ENCODE results near the gene S100A2. TPM values are rescaled to one million over a fixed set of nuclear protein-coding genes. Genes with fewer than 3 reads are reported as not detected.

Gene S100A2
- total RNA-seq, 1 donor from 2014 or later = 15.4 TPM

- no peaks in the 10 kb centered on the region for H3K36me3 Mint-ChIP-seq (ENCODE audit: low read depth)
- peak within 1 kb of the TSS; percentile 77 for H3K27ac Mint-ChIP-seq (ENCODE audit: unreplicated experiment)
- no peaks in the 10 kb centered on the region for H3K27me3 Mint-ChIP-seq (ENCODE audit: low read depth)
- DNase-seq (ENCODE audit: low spot score) = no peak
- H3K4me1 Mint-ChIP-seq (ENCODE audit: low read depth) = peaks cover 53% of the 10 kb centered on the region
- peak within 1 kb of the TSS; percentile 90 for H3K4me3 Mint-ChIP-seq (ENCODE audit: unreplicated experiment)
- TF ChIP-seq, protein P1, sequence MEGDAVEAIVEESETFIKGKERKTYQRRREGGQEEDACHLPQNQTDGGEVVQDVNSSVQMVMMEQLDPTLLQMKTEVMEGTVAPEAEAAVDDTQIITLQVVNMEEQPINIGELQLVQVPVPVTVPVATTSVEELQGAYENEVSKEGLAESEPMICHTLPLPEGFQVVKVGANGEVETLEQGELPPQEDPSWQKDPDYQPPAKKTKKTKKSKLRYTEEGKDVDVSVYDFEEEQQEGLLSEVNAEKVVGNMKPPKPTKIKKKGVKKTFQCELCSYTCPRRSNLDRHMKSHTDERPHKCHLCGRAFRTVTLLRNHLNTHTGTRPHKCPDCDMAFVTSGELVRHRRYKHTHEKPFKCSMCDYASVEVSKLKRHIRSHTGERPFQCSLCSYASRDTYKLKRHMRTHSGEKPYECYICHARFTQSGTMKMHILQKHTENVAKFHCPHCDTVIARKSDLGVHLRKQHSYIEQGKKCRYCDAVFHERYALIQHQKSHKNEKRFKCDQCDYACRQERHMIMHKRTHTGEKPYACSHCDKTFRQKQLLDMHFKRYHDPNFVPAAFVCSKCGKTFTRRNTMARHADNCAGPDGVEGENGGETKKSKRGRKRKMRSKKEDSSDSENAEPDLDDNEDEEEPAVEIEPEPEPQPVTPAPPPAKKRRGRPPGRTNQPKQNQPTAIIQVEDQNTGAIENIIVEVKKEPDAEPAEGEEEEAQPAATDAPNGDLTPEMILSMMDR (IDR thresholded peaks at IDR 0.05) = no peak
- no peaks in the 10 kb centered on the region for H3K9me3 Mint-ChIP-seq (ENCODE audit: low read depth)
Measured at GRCh38 chr1:153612755-153613331, 47.2 kb upstream of the S100A2 start, which contains the start of gene S100A16. TSS of gene S100A16 (minus strand) at chr1:153613137. CDS start at chr1:153608151, 4,986 bp downstream.

- H3K4me3 Mint-ChIP-seq (ENCODE audit: unreplicated experiment) = peak overlapping the region; percentile 90
- H3K4me1 Mint-ChIP-seq (ENCODE audit: low read depth) = peaks cover 49% of the 10 kb centered on the region
- DNase-seq (ENCODE audit: low spot score) = no peak
- H3K27me3 Mint-ChIP-seq (ENCODE audit: low read depth) = no peaks in the 10 kb centered on the region
- H3K36me3 Mint-ChIP-seq (ENCODE audit: low read depth) = no peaks in the 10 kb centered on the region
- TF ChIP-seq, protein P1 (IDR thresholded peaks at IDR 0.05) = no peak
- H3K27ac Mint-ChIP-seq (ENCODE audit: unreplicated experiment) = peak overlapping the region; percentile 77
- H3K9me3 Mint-ChIP-seq (ENCODE audit: low read depth) = no peaks in the 10 kb centered on the region
Measured at GRCh38 chr1:153612111-153612754, 46.6 kb upstream of the S100A2 start.

DNA sequence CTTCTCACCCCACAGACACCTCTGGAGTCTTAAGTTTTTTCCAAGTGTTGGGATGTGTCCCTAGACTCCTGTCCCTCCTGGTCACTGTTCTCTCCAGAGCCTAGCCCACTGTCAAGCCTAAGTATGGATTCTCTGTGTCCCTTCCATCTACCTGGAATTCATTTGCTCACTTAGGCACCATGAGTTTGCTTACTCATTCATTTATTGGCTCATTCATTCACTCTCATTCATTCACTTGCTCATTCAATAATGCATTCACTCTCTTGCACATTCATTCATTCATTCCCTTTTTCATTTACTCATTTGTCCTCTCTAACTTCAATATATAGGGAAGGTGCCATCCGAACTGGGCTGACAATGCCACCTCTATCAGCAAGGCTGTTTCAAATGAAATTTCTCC is 45.7 kb upstream of the S100A2 start:
- H3K9me3 Mint-ChIP-seq (ENCODE audit: low read depth) = no peaks in the 10 kb centered on the region
- no peaks in the 10 kb centered on the region for H3K27me3 Mint-ChIP-seq (ENCODE audit: low read depth)
- H3K4me3 Mint-ChIP-seq (ENCODE audit: unreplicated experiment) = peak overlapping the region; percentile 90
- TF ChIP-seq, protein P1 (IDR thresholded peaks at IDR 0.05) = no peak
- no peak for DNase-seq (ENCODE audit: low spot score)
- H3K36me3 Mint-ChIP-seq (ENCODE audit: low read depth) = peaks cover 3% of the 10 kb centered on the region
- peaks cover 48% of the 10 kb centered on the region for H3K4me1 Mint-ChIP-seq (ENCODE audit: low read depth)
- peak overlapping the region; percentile 77 for H3K27ac Mint-ChIP-seq (ENCODE audit: unreplicated experiment)

- H3K36me3 Mint-ChIP-seq (ENCODE audit: low read depth) = peaks cover 4% of the 10 kb centered on the region
Measured at GRCh38 chr1:153610811-153611301, 45.2 kb upstream of the S100A2 start.

DNA sequence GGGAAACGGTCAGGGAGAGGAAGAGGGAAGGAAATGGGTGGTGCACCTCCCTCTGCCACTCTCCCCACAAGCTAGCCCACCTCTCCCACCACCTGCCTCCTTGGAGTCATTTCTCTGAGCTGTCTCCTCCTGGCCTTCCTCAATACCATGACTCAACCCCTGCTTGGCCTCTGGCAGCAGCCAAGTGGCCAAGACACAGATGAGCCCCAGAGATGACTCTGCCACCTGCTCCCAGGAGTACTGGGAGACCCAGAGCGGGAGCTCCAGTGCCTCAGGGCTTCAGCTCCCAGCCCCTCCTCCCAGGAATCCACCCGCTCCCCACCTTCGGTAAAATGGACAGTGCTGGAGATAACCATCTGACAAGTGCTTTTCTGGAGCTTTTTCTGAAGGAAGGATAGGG is 44.7 kb upstream of the S100A2 start:
- TF ChIP-seq, protein P1 (IDR thresholded peaks at IDR 0.05) = no peak
- peaks cover 48% of the 10 kb centered on the region for H3K4me1 Mint-ChIP-seq (ENCODE audit: low read depth)
- peak overlapping the region; percentile 9 for H3K4me3 Mint-ChIP-seq (ENCODE audit: unreplicated experiment)
- H3K27ac Mint-ChIP-seq (ENCODE audit: unreplicated experiment) = peak overlapping the region; percentile 27
- no peaks in the 10 kb centered on the region for H3K9me3 Mint-ChIP-seq (ENCODE audit: low read depth)
- no peaks in the 10 kb centered on the region for H3K27me3 Mint-ChIP-seq (ENCODE audit: low read depth)
- peaks cover 4% of the 10 kb centered on the region for H3K36me3 Mint-ChIP-seq (ENCODE audit: low read depth)
- DNase-seq (ENCODE audit: low spot score) = no peak

More at GRCh38 chr1:153610811-153611301, 45.2 kb upstream of the S100A2 start:
- no peaks in the 10 kb centered on the region for H3K9me3 Mint-ChIP-seq (ENCODE audit: low read depth)
- H3K27me3 Mint-ChIP-seq (ENCODE audit: low read depth) = no peaks in the 10 kb centered on the region
- no peak for DNase-seq (ENCODE audit: low spot score)
- H3K4me3 Mint-ChIP-seq (ENCODE audit: unreplicated experiment) = peak overlapping the region; percentile 90
- H3K4me1 Mint-ChIP-seq (ENCODE audit: low read depth) = peaks cover 48% of the 10 kb centered on the region
- peak overlapping the region; percentile 77 for H3K27ac Mint-ChIP-seq (ENCODE audit: unreplicated experiment)
- TF ChIP-seq, protein P1 (IDR thresholded peaks at IDR 0.05) = no peak
